Adrenal gland (tissue), 12 donors: ENCODE results near the gene TSFM. TPM values are rescaled to one million over a fixed set of nuclear protein-coding genes. Genes with fewer than 3 reads are reported as not detected.

Experiments
- DNase-seq, 7 donors: peaks; one replicate each; pipeline ENCODE4 v3.0.0-alpha.2; 2019 to 2020
- H3K27ac ChIP-seq, 5 donors: fragments of 200-600 bp; sonication (generic) in 4 of 5; 1 replicate in 3 of 5; 2 replicates in 2 of 5; pipeline versions ENCODE4 v1.5.1 to v1.8.0; 2016 to 2020; ENCODE audit warnings: mild to moderate bottlenecking in 1 of 5
- H3K27me3 ChIP-seq: fragments of 200-600 bp; 2 replicates; pipeline ENCODE4 v1.8.0; 2021
- H3K36me3 ChIP-seq, 2 donors: fragments of 200-600 bp; replicated peaks in 1 of 2; 1 replicate in 1 of 2; 2 replicates in 1 of 2; pipeline versions ENCODE4 v1.5.1 to v1.8.0; 2018 to 2022
- H3K4me1 ChIP-seq, 2 donors: fragments of 200-600 bp; replicated peaks in 1 of 2; 1 replicate in 1 of 2; 2 replicates in 1 of 2; pipeline versions ENCODE4 v1.5.1 to v1.8.0; 2018 to 2021
- H3K4me3 ChIP-seq, 4 donors: fragments of 200-600 bp; sonication (generic) in 3 of 4; one replicate each; pipeline ENCODE4 v1.5.1; 2016 to 2018
- H3K9me3 ChIP-seq, 3 donors: fragments of 200-600 bp; sonication (generic) in 1 of 3; replicated peaks in 1 of 3; 1 replicate in 2 of 3; 2 replicates in 1 of 3; pipeline versions ENCODE4 v1.5.1 to v1.8.0; 2016 to 2021
- CTCF ChIP-seq, 6 experiments: fragments of 450-650 bp in 4 of 6; fragments of 200-600 bp in 2 of 6; sonication (generic) in 1 of 6; IDR thresholded peaks; 1 replicate in 5 of 6; 2 replicates in 1 of 6; pipeline versions ENCODE4 v1.5.1 to v1.8.0; 2016 to 2021; ENCODE audit warnings: antibody characterized with exemption in 6 of 6, mild to moderate bottlenecking in 2 of 6, moderate library complexity in 1 of 6
- POLR2A ChIP-seq, 2 donors: fragments of 450-650 bp; IDR thresholded peaks; one replicate each; pipeline ENCODE4 v1.6.1; 2017; ENCODE audit warnings: antibody characterized with exemption in 2 of 2, mild to moderate bottlenecking in 2 of 2, moderate library complexity in 1 of 2
- WGBS, 4 donors: extraction: QIAGEN DNeasy Blood & Tissue Kit in 2 of 4; methylation state at CpG; one replicate each; pipeline versions ENCODE4 v1.1.5 to v1.1.7; 2013 to 2017; 5-methylcytosine and 5-hydroxymethylcytosine counted together
- intact Hi-C, 2 donors: fragments of 100-400 bp; cut with DNase I; formaldehyde crosslinking; loops; one replicate each; pipeline versions ENCODE4 v1.14.1 to v1.15.0; 2022 to 2023
- polyA plus RNA-seq, 3 donors: library from polyadenylated mRNA; stranded (reverse); fragments of 200-250 nt in 2 of 3; fragments of 350-450 nt in 1 of 3; fragmentation: Illumina TruSeq in 1 of 3; extraction: RNeasy Lipid Tissue Mini Kit (QIAGEN cat#74804) in 1 of 3; gene quantifications; one replicate each; pipeline ENCODE4 v1.2.3, GENCODE V29; 2013 to 2014
- total RNA-seq, 9 donors: library from RNA; depleted of rRNA in 4 of 9; stranded (reverse); fragments of >200 nt in 4 of 9; fragments of 120-200 nt in 1 of 9; fragmentation: NEBNext Ultra II Directional in 1 of 9; extraction: Animal tissue kit (Norgen Biotek cat#: 25700) in 1 of 9; gene quantifications; one replicate each; pipeline versions ENCODE4 v1.1.0 to v1.2.4, GENCODE V29; 2013 to 2023
- donor health status: healthy with polysubstance abuse.
- donor health status: Bipolar disorder and iron deficiency.
- donor health status: DM: yes; HTN: yes; CAD: no.
- donor health status: DM: no; HTN: no; CAD: no.
- donor health status: DM: no; HTN: no; CAD: no.
- donor health status: DM: yes; HTN: yes; CAD: no.

The TSFM gene
- total and polyA plus RNA-seq, 12 donors, result 31.5 to 107 (median 69.5) TPM

GRCh38 chr12:57762463-57762862 is 20.1 kb upstream of the TSFM start:
- no peak overlapping the region for H3K27ac ChIP-seq
- intact Hi-C loops, result no loop called here
- no peak for DNase-seq
- WGBS, 4 donors, result 91 to 98% (median 95%) methylated on average over 2 of the region's 2 CpGs
- H3K36me3 ChIP-seq, result peaks cover 0 to 18% of the 10 kb centered on the region in 2 donors
- no peaks in the 10 kb centered on the region for H3K27me3 ChIP-seq
- no peaks in the 10 kb centered on the region for H3K9me3 ChIP-seq
- H3K4me3 ChIP-seq, result no peak overlapping the region
- H3K4me1 ChIP-seq, result peaks cover 24 to 27% of the 10 kb centered on the region in 2 donors
- TF ChIP-seq POLR2A (IDR thresholded peaks at IDR 0.05) (no peak), CTCF (IDR thresholded peaks at IDR 0.05) (no peak)

- no peak overlapping the region for H3K4me3 ChIP-seq
- H3K4me1 ChIP-seq, result peaks cover 24 to 27% of the 10 kb centered on the region in 2 donors
- TF ChIP-seq CTCF (IDR thresholded peaks at IDR 0.05) (no peak), POLR2A (IDR thresholded peaks at IDR 0.05) (no peak)
- intact Hi-C loops, result no loop called here
- peaks cover 0 to 2% of the 10 kb centered on the region in 2 donors for H3K36me3 ChIP-seq
- H3K9me3 ChIP-seq, result no peaks in the 10 kb centered on the region
- no peaks in the 10 kb centered on the region for H3K27me3 ChIP-seq
- 78 to 88% (median 83%) methylated on average over 6 of the region's 6 CpGs for WGBS, 4 donors
- H3K27ac ChIP-seq, result no peak overlapping the region
- DNase-seq, result no peak
Measured at GRCh38 chr12:57763881-57764661, 18.5 kb upstream of the TSFM start.

- Histone ChIP-seq H3K36me3 (no peaks in the 10 kb centered on the region), H3K27me3 (no peaks in the 10 kb centered on the region), H3K27ac (peak overlapping the region in 1 of 5 donors; percentile 43), H3K4me1 (peaks cover 24 to 27% of the 10 kb centered on the region in 2 donors), H3K9me3 (no peaks in the 10 kb centered on the region), H3K4me3 (peak overlapping the region in 1 of 4 donors; percentile 58)
- intact Hi-C loops, result no loop called here
- peak in 2 of 7 donors; percentile 34 to 43 for DNase-seq
- TF ChIP-seq POLR2A (IDR thresholded peaks at IDR 0.05) (no peak), CTCF (IDR thresholded peaks at IDR 0.05) (no peak)
- 15 to 34% (median 21%) methylated on average over 7 to 17 of the region's 17 CpGs for WGBS, 4 donors
Measured at GRCh38 chr12:57764662-57765002, 18.0 kb upstream of the TSFM start.

GRCh38 chr12:57765003-57765697 is 17.4 kb upstream of the TSFM start:
- Histone ChIP-seq H3K36me3 (no peaks in the 10 kb centered on the region), H3K9me3 (no peaks in the 10 kb centered on the region), H3K4me1 (peaks cover 24 to 27% of the 10 kb centered on the region in 2 donors), H3K27me3 (no peaks in the 10 kb centered on the region), H3K27ac (peak overlapping the region in 1 of 5 donors; percentile 43), H3K4me3 (peak overlapping the region in 1 of 4 donors; percentile 58)
- intact Hi-C loops, result no loop called here
- peak in 6 of 7 donors; percentile 52 to 64 (median 56) for DNase-seq
- 1 to 2% (median 1%) methylated on average over 22 to 60 of the region's 60 CpGs; no CpG with 5 or more reads in 1 of the 4 donors for WGBS, 4 donors
- TF ChIP-seq CTCF (IDR thresholded peaks at IDR 0.05) (peak in 4 of 6 experiments; percentile 6 to 18 (median 12)), POLR2A (IDR thresholded peaks at IDR 0.05) (no peak)
